HAP-1 (cell line): ENCODE results near the gene STXBP5L.
"Not testable (repeated sequence)": the region's sequence is repeated elsewhere in the genome, so short reads cannot be mapped to it uniquely, and the experiment has no call there.

Source experiments
- DNase-seq, 2 experiments: peaks; one replicate each; pipeline ENCODE4 v3.0.0-alpha.2; 2016 to 2020; ENCODE audit warnings: low spot score in 2 of 2
- H3K27me3 ChIP-seq: fragments of 250-450 bp; sonication (Bioruptor Pico); 2 replicates; pipeline ENCODE4 v1.5.1; 2020; ENCODE audit warnings: low read depth, mild to moderate bottlenecking, moderate library complexity
- H3K36me3 ChIP-seq: fragments of 250-450 bp; sonication (Bioruptor Pico); replicated peaks from 2 replicates; pipeline ENCODE4 v1.5.1; 2020; ENCODE audit warnings: mild to moderate bottlenecking
- H3K4me1 ChIP-seq: fragments of 250-450 bp; sonication (Bioruptor Pico); 2 replicates; pipeline ENCODE4 v1.5.1; 2020; ENCODE audit warnings: mild to moderate bottlenecking
- H3K4me3 ChIP-seq: fragments of 250-450 bp; sonication (Bioruptor Pico); 2 replicates; pipeline ENCODE4 v1.5.1; 2020; ENCODE audit warnings: mild to moderate bottlenecking, moderate library complexity
- H3K9me3 ChIP-seq: fragments of 250-450 bp; sonication (Bioruptor Pico); 2 replicates; pipeline ENCODE4 v1.5.1; 2020; ENCODE audit warnings: mild to moderate bottlenecking, moderate library complexity
- in situ Hi-C: fragments of 300-500 bp; cut with MboI; formaldehyde crosslinking; loops from 3 replicates; pipeline ENCODE4 v1.14.3; 2020; ENCODE audit warnings: low sequenced_read_pairs, inconsistent platforms, mixed read lengths

The STXBP5L gene

GRCh38 chr3:121223116-121223515, 315.1 kb downstream of the STXBP5L start:
- Histone ChIP-seq H3K36me3 (no peaks in the 10 kb centered on the region), H3K4me3 (no peak overlapping the region), H3K27me3 (no peaks in the 10 kb centered on the region), H3K9me3 (no peaks in the 10 kb centered on the region), H3K4me1 (no peaks in the 10 kb centered on the region)
- in situ Hi-C loops = no loop called here
- DNase-seq = no peak

DNA sequence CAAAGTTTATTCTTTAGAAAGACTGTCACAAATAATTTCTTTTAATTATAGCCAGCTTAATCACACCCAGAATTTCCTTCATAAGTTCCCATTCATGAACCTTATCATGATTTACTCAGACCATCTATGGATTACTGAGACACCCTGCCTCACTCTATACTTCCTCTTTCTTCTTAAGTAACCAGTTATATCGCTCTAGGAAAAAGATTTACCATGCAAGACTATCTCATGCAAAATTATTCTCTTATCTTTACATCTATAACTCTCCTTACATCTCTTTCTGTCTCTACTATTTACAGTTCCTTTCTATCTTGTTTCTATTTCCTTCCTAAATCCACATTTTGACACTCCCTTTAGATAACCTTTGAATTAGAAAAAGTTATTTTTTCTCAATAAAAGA, 321.0 kb downstream of the STXBP5L start:
- in situ Hi-C loops = no loop called here

DNA sequence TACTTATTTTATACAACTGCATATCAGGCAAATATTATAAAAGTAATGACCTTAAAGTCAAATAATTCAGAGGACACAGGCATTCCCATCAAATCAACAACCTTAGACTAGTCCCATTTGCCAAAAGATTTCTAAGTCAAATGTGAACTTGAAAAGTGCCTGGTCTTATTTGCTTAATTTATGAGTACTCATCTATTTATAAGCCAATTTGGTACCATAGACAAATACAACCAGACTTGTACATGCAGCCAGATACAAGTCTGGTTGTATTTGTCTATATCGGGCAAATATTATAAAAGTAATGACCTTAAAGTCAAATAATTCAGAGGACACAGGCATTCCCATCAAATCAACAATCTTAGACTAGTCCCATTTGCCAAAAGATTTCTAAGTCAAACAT, 322.2 kb downstream of the STXBP5L start:
- not testable (repeated sequence) for DNase-seq, H3K4me3 ChIP-seq

More for the DNA sequence above, 321.0 kb downstream of the STXBP5L start:
- H3K9me3 ChIP-seq = no peaks in the 10 kb centered on the region
- DNase-seq = no peak
- H3K4me1 ChIP-seq = no peaks in the 10 kb centered on the region
- no peaks in the 10 kb centered on the region for H3K36me3 ChIP-seq
- H3K27me3 ChIP-seq = no peaks in the 10 kb centered on the region
- no peak overlapping the region for H3K4me3 ChIP-seq

GRCh38 chr3:121231872-121232271, 323.9 kb downstream of the STXBP5L start:
- Histone ChIP-seq H3K9me3 (no peaks in the 10 kb centered on the region), H3K4me1 (no peaks in the 10 kb centered on the region), H3K4me3 (no peak overlapping the region), H3K36me3 (no peaks in the 10 kb centered on the region), H3K27me3 (no peaks in the 10 kb centered on the region)
- DNase-seq = no peak
- in situ Hi-C loops = no loop called here

More for the DNA sequence above, 322.2 kb downstream of the STXBP5L start:
- in situ Hi-C loops, H3K4me1 ChIP-seq, H3K36me3 ChIP-seq, H3K9me3 ChIP-seq, H3K27me3 ChIP-seq: not testable (repeated sequence)

GRCh38 chr3:121232309-121233225, 324.6 kb downstream of the STXBP5L start:
- DNase-seq = no peak
- in situ Hi-C loops = no loop called here
- Histone ChIP-seq H3K4me3 (no peak overlapping the region), H3K9me3 (no peaks in the 10 kb centered on the region), H3K27me3 (no peaks in the 10 kb centered on the region), H3K4me1 (no peaks in the 10 kb centered on the region), H3K36me3 (no peaks in the 10 kb centered on the region)

GRCh38 chr3:121243208-121243607, 335.2 kb downstream of the STXBP5L start:
- in situ Hi-C loops = no loop called here
- H3K9me3 ChIP-seq = no peaks in the 10 kb centered on the region
- no peak for DNase-seq
- H3K27me3 ChIP-seq = peaks cover 13% of the 10 kb centered on the region; the same call in 1 of the 2 replicates
- H3K4me3 ChIP-seq = no peak overlapping the region
- no peaks in the 10 kb centered on the region for H3K36me3 ChIP-seq
- H3K4me1 ChIP-seq = no peaks in the 10 kb centered on the region

GRCh38 chr3:121252676-121253075, 344.7 kb downstream of the STXBP5L start:
- in situ Hi-C loops = no loop called here
- no peak overlapping the region for H3K4me3 ChIP-seq
- H3K36me3 ChIP-seq = no peaks in the 10 kb centered on the region
- H3K27me3 ChIP-seq = 0 out of 2 replicates have a peak, but pooled peaks cover 4% of the 10 kb centered on the region
- H3K9me3 ChIP-seq = no peaks in the 10 kb centered on the region
- DNase-seq = no peak
- no peaks in the 10 kb centered on the region for H3K4me1 ChIP-seq

DNA sequence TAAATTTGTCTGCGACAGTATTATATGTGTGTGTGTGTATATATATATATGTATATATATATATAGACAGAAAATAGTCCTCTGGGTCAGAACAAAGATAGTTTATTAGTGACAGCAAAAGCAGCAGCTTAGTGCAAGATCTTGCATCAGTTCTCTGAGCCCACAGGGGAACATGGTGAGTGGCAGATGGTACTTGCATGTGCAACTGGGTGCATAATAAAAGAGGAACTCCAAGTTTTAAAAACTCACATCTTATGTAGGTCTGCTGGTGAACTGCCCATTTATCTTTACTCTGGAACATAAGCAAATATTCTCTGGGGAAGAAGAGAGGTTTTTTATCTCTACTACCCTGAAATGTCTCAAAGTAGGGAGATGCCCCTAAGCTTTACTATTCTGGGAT, 361.4 kb downstream of the STXBP5L start:
- Histone ChIP-seq H3K4me3 (no peak overlapping the region), H3K36me3 (no peaks in the 10 kb centered on the region), H3K4me1 (no peaks in the 10 kb centered on the region), H3K27me3 (no peaks in the 10 kb centered on the region), H3K9me3 (no peaks in the 10 kb centered on the region)
- DNase-seq = no peak
- in situ Hi-C loops = no loop called here

- Histone ChIP-seq H3K4me1 (no peaks in the 10 kb centered on the region), H3K27me3 (no peaks in the 10 kb centered on the region), H3K36me3 (no peaks in the 10 kb centered on the region), H3K9me3 (no peaks in the 10 kb centered on the region), H3K4me3 (no peak overlapping the region)
- in situ Hi-C loops = no loop called here
- no peak for DNase-seq
These were observed 366.4 kb downstream of the STXBP5L start for GRCh38 chr3:121274411-121274810.

DNA sequence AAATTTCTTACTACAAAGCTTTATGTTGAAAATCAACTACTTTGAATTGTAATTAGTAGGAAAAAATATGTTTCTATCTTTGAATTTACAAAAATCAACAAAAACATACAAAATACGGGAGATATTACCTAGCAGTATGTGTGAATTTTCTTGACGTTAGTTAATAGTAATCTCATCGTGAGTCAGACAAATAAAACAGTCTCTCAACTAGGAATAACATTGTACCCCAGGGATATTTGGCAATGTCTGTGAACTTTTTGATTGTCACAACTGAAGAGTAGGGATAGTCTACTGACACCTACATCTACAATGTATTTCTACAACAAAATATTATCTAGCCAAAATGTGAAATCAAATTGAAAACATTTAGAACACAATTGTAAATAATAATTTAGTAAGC, 387.4 kb downstream of the STXBP5L start:
- Histone ChIP-seq H3K27me3 (no peaks in the 10 kb centered on the region), H3K4me3 (no peak overlapping the region), H3K9me3 (no peaks in the 10 kb centered on the region), H3K36me3 (no peaks in the 10 kb centered on the region), H3K4me1 (no peaks in the 10 kb centered on the region)
- no peak for DNase-seq
- in situ Hi-C loops = no loop called here

GRCh38 chr3:121295979-121296378, 388.0 kb downstream of the STXBP5L start:
- H3K4me3 ChIP-seq = no peak overlapping the region
- no peaks in the 10 kb centered on the region for H3K36me3 ChIP-seq
- in situ Hi-C loops = no loop called here
- H3K4me1 ChIP-seq = no peaks in the 10 kb centered on the region
- H3K9me3 ChIP-seq = no peaks in the 10 kb centered on the region
- DNase-seq = no peak
- H3K27me3 ChIP-seq = no peaks in the 10 kb centered on the region

- H3K4me1 ChIP-seq = no peaks in the 10 kb centered on the region
- H3K4me3 ChIP-seq = no peak overlapping the region
- no peaks in the 10 kb centered on the region for H3K9me3 ChIP-seq
- no peaks in the 10 kb centered on the region for H3K36me3 ChIP-seq
- H3K27me3 ChIP-seq = no peaks in the 10 kb centered on the region
- DNase-seq = no peak
- in situ Hi-C loops = no loop called here
These were observed 416.3 kb downstream of the STXBP5L start for GRCh38 chr3:121324320-121324719.

- Histone ChIP-seq H3K36me3 (no peaks in the 10 kb centered on the region), H3K27me3 (no peaks in the 10 kb centered on the region), H3K4me1 (no peaks in the 10 kb centered on the region), H3K4me3 (no peak overlapping the region), H3K9me3 (no peaks in the 10 kb centered on the region)
- in situ Hi-C loops = no loop called here
- DNase-seq = no peak
These were observed 422.1 kb downstream of the STXBP5L start for GRCh38 chr3:121330118-121330517.

GRCh38 chr3:121330634-121331033, 422.6 kb downstream of the STXBP5L start:
- no peaks in the 10 kb centered on the region for H3K27me3 ChIP-seq
- H3K9me3 ChIP-seq = no peaks in the 10 kb centered on the region
- no peak overlapping the region for H3K4me3 ChIP-seq
- no peak for DNase-seq
- in situ Hi-C loops = no loop called here
- H3K36me3 ChIP-seq = no peaks in the 10 kb centered on the region
- H3K4me1 ChIP-seq = no peaks in the 10 kb centered on the region
